Keratinocyte (primary cell): Measurements from ENCODE around the gene GPX3. TPM values are rescaled to one million over a fixed set of nuclear protein-coding genes. Genes with fewer than 3 reads are reported as not detected.

ENCODE experiments used
- DNase-seq: peaks from one replicate; pipeline ENCODE4 v3.0.0-alpha.2; 2011; ENCODE audit warnings: low read depth, missing footprints, low spot score
- FAIRE-seq: peaks from 2 replicates; lab custom pipeline; 2011; peaks lifted over from hg19 to GRCh38; lab: Jason Lieb, UNC
- H2AFZ ChIP-seq: 2 replicates; pipeline ENCODE4 v1.6.0; 2012; ENCODE audit warnings: low read length, control low read depth, inconsistent platforms; ENCODE audit not compliant: control insufficient read depth
- H3K27ac ChIP-seq: 2 replicates; pipeline ENCODE4 v1.5.1; 2011; ENCODE audit warnings: low read length; ENCODE audit not compliant: control insufficient read depth, insufficient read depth
- H3K27me3 ChIP-seq: 3 replicates; pipeline ENCODE4 v1.6.0; 2011; ENCODE audit warnings: low read length; ENCODE audit not compliant: control insufficient read depth, insufficient read depth; ENCODE audit errors: extremely low read depth
- H3K36me3 ChIP-seq, 2 experiments: 2 replicates in 1 of 2; 3 replicates in 1 of 2; pipeline ENCODE4 v1.5.1; 2011; ENCODE audit warnings: low read length in 2 of 2, mild to moderate bottlenecking in 1 of 2; ENCODE audit not compliant: control insufficient read depth in 2 of 2, insufficient read depth in 2 of 2; ENCODE audit errors: extremely low read depth in 1 of 2
- H3K4me1 ChIP-seq: 3 replicates; pipeline ENCODE4 v1.5.1; 2011; ENCODE audit warnings: low read length; ENCODE audit not compliant: control insufficient read depth, insufficient read depth; ENCODE audit errors: extremely low read depth
- H3K4me2 ChIP-seq: 3 replicates; pipeline ENCODE4 v1.6.0; 2011; ENCODE audit warnings: low read depth, low read length; ENCODE audit not compliant: control insufficient read depth, insufficient read depth; ENCODE audit errors: extremely low read depth
- H3K4me3 ChIP-seq, 3 experiments: fragments of 200-600 bp in 1 of 3; sonication (generic) in 1 of 3; 2 replicates in 2 of 3; 3 replicates in 1 of 3; pipeline ENCODE4 v1.5.1; 2011 to 2016; ENCODE audit warnings: low read length in 3 of 3, mild to moderate bottlenecking in 3 of 3, control low read depth in 2 of 3, inconsistent platforms in 1 of 3, low read depth in 1 of 3, mixed read lengths in 1 of 3, mixed run types in 1 of 3, moderate library complexity in 1 of 3; ENCODE audit not compliant: control insufficient read depth in 2 of 3, insufficient read depth in 2 of 3; ENCODE audit errors: extremely low read depth in 1 of 3
- H3K79me2 ChIP-seq: 2 replicates; pipeline ENCODE4 v1.6.0; 2012; ENCODE audit warnings: low read length; ENCODE audit not compliant: control insufficient read depth, insufficient read depth
- H3K9ac ChIP-seq: 3 replicates; pipeline ENCODE4 v1.6.0; 2011; ENCODE audit warnings: low read length; ENCODE audit not compliant: control insufficient read depth, insufficient read depth; ENCODE audit errors: extremely low read depth
- H3K9me1 ChIP-seq: 3 replicates; pipeline ENCODE4 v1.6.0; 2011; ENCODE audit warnings: low read length; ENCODE audit not compliant: control insufficient read depth, insufficient read depth; ENCODE audit errors: extremely low read depth
- H3K9me3 ChIP-seq: 2 replicates; pipeline ENCODE4 v1.5.1; 2012; ENCODE audit warnings: low read depth, low read length; ENCODE audit not compliant: control insufficient read depth
- H4K20me1 ChIP-seq: 3 replicates; pipeline ENCODE4 v1.6.0; 2011; ENCODE audit warnings: low read length; ENCODE audit not compliant: control insufficient read depth, insufficient read depth; ENCODE audit errors: extremely low read depth
- EZH2 ChIP-seq: IDR thresholded peaks from one replicate; pipeline ENCODE4 v1.6.1; 2012; ENCODE audit warnings: inconsistent platforms, mild to moderate bottlenecking, low read length, moderate library complexity
- dilution Hi-C: fragments of 300-500 bp; cut with MboI; formaldehyde crosslinking; loops from one replicate; pipeline ENCODE4 v1.7.0; 2020; ENCODE audit warnings: low sequenced_read_pairs; ENCODE audit not compliant: extremely low pct_ligation_motif_present
- polyA plus RNA-seq, 5 experiments: library from polyadenylated mRNA; depleted of rRNA in 3 of 5; stranded (reverse) in 3 of 5; stranded (forward) in 1 of 5; unstranded in 1 of 5; fragments of >200 nt; gene quantifications; 1 replicate in 1 of 5; 2 replicates in 3 of 5; 3 replicates in 1 of 5; pipeline versions ENCODE4 v1.2.1 to v1.2.3, GENCODE V29; 2011 to 2012; ENCODE audit warnings: missing spikeins in 2 of 5, low read depth in 1 of 5, low replicate concordance in 1 of 5
- TF ChIP-seq, protein P1 (sequence below), 3 experiments: IDR thresholded peaks in 1 of 3; conservative IDR thresholded peaks in 1 of 3; optimal IDR thresholded peaks in 1 of 3; 2 replicates in 2 of 3; 3 replicates in 1 of 3; pipeline versions ENCODE3 to v1.5.1; 2011; ENCODE audit warnings: low read length in 3 of 3, mild to moderate bottlenecking in 3 of 3, moderate library complexity in 2 of 3, control low read depth in 1 of 3, inconsistent platforms in 1 of 3; ENCODE audit not compliant: insufficient read depth in 2 of 3; ENCODE audit errors: extremely low read depth in 1 of 3

GPX3 gene
- polyA plus RNA-seq, 1 donor (not counting 4 experiments of a cell fraction or from before 2014, with no cell fraction given): 120 TPM

DNA sequence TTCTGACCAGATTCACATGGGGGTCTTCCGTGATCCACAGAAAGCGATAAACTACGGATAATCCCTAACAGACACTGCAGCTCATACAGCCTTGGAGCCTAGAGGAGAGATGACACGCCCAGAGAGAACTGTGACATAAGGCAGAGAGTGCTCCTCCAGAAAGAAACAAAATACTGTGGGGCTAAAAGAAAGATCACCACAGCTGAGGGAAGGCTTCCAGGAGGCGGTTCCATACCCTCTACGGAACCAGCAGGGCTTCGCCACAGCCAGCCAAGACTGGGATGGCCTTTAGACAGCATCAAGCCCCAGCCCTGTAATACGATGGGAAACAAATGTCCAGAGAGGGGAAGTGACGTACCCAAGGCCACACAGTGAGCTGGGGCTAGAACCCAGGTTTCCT is 19.3 kb downstream of the GPX3 start:
- no peak for TF ChIP-seq EZH2
- TF ChIP-seq, protein P1, sequence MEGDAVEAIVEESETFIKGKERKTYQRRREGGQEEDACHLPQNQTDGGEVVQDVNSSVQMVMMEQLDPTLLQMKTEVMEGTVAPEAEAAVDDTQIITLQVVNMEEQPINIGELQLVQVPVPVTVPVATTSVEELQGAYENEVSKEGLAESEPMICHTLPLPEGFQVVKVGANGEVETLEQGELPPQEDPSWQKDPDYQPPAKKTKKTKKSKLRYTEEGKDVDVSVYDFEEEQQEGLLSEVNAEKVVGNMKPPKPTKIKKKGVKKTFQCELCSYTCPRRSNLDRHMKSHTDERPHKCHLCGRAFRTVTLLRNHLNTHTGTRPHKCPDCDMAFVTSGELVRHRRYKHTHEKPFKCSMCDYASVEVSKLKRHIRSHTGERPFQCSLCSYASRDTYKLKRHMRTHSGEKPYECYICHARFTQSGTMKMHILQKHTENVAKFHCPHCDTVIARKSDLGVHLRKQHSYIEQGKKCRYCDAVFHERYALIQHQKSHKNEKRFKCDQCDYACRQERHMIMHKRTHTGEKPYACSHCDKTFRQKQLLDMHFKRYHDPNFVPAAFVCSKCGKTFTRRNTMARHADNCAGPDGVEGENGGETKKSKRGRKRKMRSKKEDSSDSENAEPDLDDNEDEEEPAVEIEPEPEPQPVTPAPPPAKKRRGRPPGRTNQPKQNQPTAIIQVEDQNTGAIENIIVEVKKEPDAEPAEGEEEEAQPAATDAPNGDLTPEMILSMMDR (optimal IDR thresholded peaks at IDR 0.05 in 1 of 3, IDR thresholded peaks at IDR 0.05 in 1 of 3, conservative IDR thresholded peaks at IDR 0.05 in 1 of 3; ENCODE audit: extremely low read depth in 1 of 3, insufficient read depth in 2 of 3, low read length in 3 of 3): no peak
- peaks cover 36% of the 10 kb centered on the region for H3K4me1 ChIP-seq
- FAIRE-seq (no peak), DNase-seq (no peak)
- dilution Hi-C loops: no loop called here
- peak overlapping the region; percentile 76 for H3K27ac ChIP-seq
- H3K9ac ChIP-seq: peak overlapping the region; percentile 4
- peaks cover 2% of the 10 kb centered on the region for H3K9me1 ChIP-seq
- H3K4me3 ChIP-seq: no peak overlapping the region
- peaks cover 42 to 78% of the 10 kb centered on the region in 2 experiments for H3K36me3 ChIP-seq
- H3K4me2 ChIP-seq: no peak overlapping the region
- H3K9me3 ChIP-seq: no peaks in the 10 kb centered on the region
- H3K79me2 ChIP-seq: no peaks in the 10 kb centered on the region
- H4K20me1 ChIP-seq: no peaks in the 10 kb centered on the region
- H3K27me3 ChIP-seq: no peaks in the 10 kb centered on the region
- H2AFZ ChIP-seq: no peak overlapping the region

GRCh38 chr5:151040211-151040747 is 19.9 kb downstream of the GPX3 start:
- H3K36me3 ChIP-seq: peaks cover 45 to 79% of the 10 kb centered on the region in 2 experiments
- dilution Hi-C loops: no loop called here
- H3K4me2 ChIP-seq: peak overlapping the region; percentile 25
- no peaks in the 10 kb centered on the region for H4K20me1 ChIP-seq
- peak overlapping the region; percentile 76 for H3K27ac ChIP-seq
- no peaks in the 10 kb centered on the region for H3K27me3 ChIP-seq
- peak overlapping the region; percentile 43 for H3K9ac ChIP-seq
- H3K79me2 ChIP-seq: no peaks in the 10 kb centered on the region
- H3K9me3 ChIP-seq: no peaks in the 10 kb centered on the region
- peaks cover 2% of the 10 kb centered on the region for H3K9me1 ChIP-seq
- DNase-seq (peak; percentile 38), FAIRE-seq (peak; percentile 90)
- H3K4me1 ChIP-seq: peaks cover 36% of the 10 kb centered on the region
- TF ChIP-seq, protein P1 (optimal IDR thresholded peaks at IDR 0.05 in 1 of 3, IDR thresholded peaks at IDR 0.05 in 1 of 3, conservative IDR thresholded peaks at IDR 0.05 in 1 of 3; ENCODE audit: extremely low read depth in 1 of 3, insufficient read depth in 2 of 3, low read length in 3 of 3): peak in 1 of 3 experiments; percentile 7
- TF ChIP-seq EZH2: no peak
- H3K4me3 ChIP-seq: no peak overlapping the region
- no peak overlapping the region for H2AFZ ChIP-seq
